Measurements from ENCODE around the gene OSBP2.
A peak's percentile ranks its signal among the peaks of the same experiment; 100 is the strongest.

Gene OSBP2

DNA sequence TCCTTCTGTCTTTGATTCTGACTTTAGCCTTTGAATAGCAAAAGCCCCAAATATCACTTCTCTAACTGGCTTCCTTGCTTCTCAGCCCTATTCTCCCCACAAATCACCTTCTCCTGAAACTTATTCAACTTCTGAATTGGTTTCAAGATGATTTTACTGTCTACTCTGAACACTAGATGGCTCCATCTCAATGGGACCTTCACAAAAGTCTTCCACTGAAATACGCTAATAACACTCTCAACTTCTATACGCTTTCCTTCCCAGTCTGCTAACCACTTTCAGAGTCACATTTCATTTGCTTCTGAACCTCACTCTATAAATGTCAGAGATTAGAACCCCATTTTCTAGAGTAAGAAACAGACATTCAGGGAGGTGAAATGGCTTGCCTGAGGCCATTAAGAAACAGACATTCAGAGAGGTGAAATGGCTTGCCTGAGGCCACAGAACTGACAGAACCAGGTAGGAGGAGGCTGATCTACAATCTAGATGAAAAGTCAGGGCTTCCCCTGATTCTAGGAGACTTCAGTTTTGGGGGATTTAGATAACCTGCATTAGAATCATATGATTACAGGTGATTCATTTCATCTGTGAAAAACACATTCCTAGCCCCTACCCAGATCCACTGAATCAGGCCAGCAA is 253.3 kb downstream of the OSBP2 start:
- DNase-seq: peak; percentile 19

GRCh38 chr22:30948930-30949342 is 254.3 kb downstream of the OSBP2 start:
- no peak for DNase-seq

GRCh38 chr22:30949934-30950660 is 255.4 kb downstream of the OSBP2 start:
- no peak for DNase-seq

- no peak for DNase-seq
Observed at GRCh38 chr22:30953206-30953605, 258.5 kb downstream of the OSBP2 start.

- no peak for DNase-seq
Observed at GRCh38 chr22:30955153-30955552, 260.5 kb downstream of the OSBP2 start.
